ENCODE measurements around the gene EHD1.

GRCh38 chr11:64900263-64900678 is 21.9 kb upstream of the EHD1 start:
- no peak for TF ChIP-seq POLR2A (IDR thresholded peaks at IDR 0.05)
- TF ChIP-seq CTCF (IDR thresholded peaks at IDR 0.05) = no peak

All from esophagus squamous epithelium (tissue), 4 donors.